ENCODE results near the gene RFX5.

GRCh38 chr1:151342021-151342420 lies 5.0 kb downstream of the RFX5 start:
- TF ChIP-seq, protein P1, sequence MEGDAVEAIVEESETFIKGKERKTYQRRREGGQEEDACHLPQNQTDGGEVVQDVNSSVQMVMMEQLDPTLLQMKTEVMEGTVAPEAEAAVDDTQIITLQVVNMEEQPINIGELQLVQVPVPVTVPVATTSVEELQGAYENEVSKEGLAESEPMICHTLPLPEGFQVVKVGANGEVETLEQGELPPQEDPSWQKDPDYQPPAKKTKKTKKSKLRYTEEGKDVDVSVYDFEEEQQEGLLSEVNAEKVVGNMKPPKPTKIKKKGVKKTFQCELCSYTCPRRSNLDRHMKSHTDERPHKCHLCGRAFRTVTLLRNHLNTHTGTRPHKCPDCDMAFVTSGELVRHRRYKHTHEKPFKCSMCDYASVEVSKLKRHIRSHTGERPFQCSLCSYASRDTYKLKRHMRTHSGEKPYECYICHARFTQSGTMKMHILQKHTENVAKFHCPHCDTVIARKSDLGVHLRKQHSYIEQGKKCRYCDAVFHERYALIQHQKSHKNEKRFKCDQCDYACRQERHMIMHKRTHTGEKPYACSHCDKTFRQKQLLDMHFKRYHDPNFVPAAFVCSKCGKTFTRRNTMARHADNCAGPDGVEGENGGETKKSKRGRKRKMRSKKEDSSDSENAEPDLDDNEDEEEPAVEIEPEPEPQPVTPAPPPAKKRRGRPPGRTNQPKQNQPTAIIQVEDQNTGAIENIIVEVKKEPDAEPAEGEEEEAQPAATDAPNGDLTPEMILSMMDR (IDR thresholded peaks at IDR 0.05; ENCODE audit: extremely low read depth in 1 of 2, insufficient read depth in 1 of 2, low read depth in 1 of 2, low read length in 2 of 2), result no peak
- TF ChIP-seq POLR2A (IDR thresholded peaks at IDR 0.05; ENCODE audit: low read depth, low read length) (no peak), POLR2AphosphoS5 (IDR thresholded peaks at IDR 0.05; ENCODE audit: insufficient read depth, low read depth, low read length) (no peak)

Measured in endothelial cell of umbilical vein (primary cell).